ENCODE results near the gene NFATC2.

NFATC2 gene

GRCh38 chr20:51526106-51526470 lies 16.4 kb downstream of the NFATC2 start:
- H3K4me1 ChIP-seq (ENCODE audit: control insufficient read depth, insufficient read depth, low read length), result no peaks in the 10 kb centered on the region
- H3K36me3 ChIP-seq (ENCODE audit: control insufficient read depth in 2 of 2, insufficient read depth in 1 of 2, low read length in 2 of 2), result no peaks in the 10 kb centered on the region
- ChIA-PET CTCF (no interaction called here), POLR2A (no interaction called here)
- no peaks in the 10 kb centered on the region for H3K9me3 ChIP-seq (ENCODE audit: control insufficient read depth, insufficient read depth, low read depth, low read length)
- no peak overlapping the region for H3K27ac ChIP-seq (ENCODE audit: extremely low read depth, low read depth, low read length)
- H3K4me3 ChIP-seq (ENCODE audit: low read depth, low read length), result no peak overlapping the region
- no peak for TF ChIP-seq SP2 (tag by site-specific recombination; IDR thresholded peaks at IDR 0.05)
- no peak for TF ChIP-seq KLF16 (tag by site-specific recombination; IDR thresholded peaks at IDR 0.05)
- TF ChIP-seq ZFP41 (tag by site-specific recombination; IDR thresholded peaks at IDR 0.05; ENCODE audit: borderline replicate concordance), result no peak
- TF ChIP-seq ZNF596 (tag by site-specific recombination; IDR thresholded peaks at IDR 0.05), result no peak
- TF ChIP-seq ZNF837 (tag by site-specific recombination; IDR thresholded peaks at IDR 0.05), result no peak
- TF ChIP-seq SALL2 (tag by site-specific recombination; IDR thresholded peaks at IDR 0.05; ENCODE audit: borderline replicate concordance), result no peak
- TF ChIP-seq, protein P1, sequence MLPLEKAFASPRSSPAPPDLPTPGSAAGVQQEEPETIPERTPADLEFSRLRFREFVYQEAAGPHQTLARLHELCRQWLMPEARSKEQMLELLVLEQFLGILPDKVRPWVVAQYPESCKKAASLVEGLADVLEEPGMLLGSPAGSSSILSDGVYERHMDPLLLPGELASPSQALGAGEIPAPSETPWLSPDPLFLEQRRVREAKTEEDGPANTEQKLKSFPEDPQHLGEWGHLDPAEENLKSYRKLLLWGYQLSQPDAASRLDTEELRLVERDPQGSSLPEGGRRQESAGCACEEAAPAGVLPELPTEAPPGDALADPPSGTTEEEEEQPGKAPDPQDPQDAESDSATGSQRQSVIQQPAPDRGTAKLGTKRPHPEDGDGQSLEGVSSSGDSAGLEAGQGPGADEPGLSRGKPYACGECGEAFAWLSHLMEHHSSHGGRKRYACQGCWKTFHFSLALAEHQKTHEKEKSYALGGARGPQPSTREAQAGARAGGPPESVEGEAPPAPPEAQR (tag by site-specific recombination; IDR thresholded peaks at IDR 0.05), result no peak
- no peak for TF ChIP-seq ZBTB49 (tag by site-specific recombination; IDR thresholded peaks at IDR 0.05; ENCODE audit: low read depth)
- no peak for TF ChIP-seq ZNF521 (tag by site-specific recombination; IDR thresholded peaks at IDR 0.05)
- no peak for TF ChIP-seq FEZF1 (tag by site-specific recombination; IDR thresholded peaks at IDR 0.05)
- TF ChIP-seq KLF10 (tag by site-specific recombination; IDR thresholded peaks at IDR 0.05), result no peak

DNA sequence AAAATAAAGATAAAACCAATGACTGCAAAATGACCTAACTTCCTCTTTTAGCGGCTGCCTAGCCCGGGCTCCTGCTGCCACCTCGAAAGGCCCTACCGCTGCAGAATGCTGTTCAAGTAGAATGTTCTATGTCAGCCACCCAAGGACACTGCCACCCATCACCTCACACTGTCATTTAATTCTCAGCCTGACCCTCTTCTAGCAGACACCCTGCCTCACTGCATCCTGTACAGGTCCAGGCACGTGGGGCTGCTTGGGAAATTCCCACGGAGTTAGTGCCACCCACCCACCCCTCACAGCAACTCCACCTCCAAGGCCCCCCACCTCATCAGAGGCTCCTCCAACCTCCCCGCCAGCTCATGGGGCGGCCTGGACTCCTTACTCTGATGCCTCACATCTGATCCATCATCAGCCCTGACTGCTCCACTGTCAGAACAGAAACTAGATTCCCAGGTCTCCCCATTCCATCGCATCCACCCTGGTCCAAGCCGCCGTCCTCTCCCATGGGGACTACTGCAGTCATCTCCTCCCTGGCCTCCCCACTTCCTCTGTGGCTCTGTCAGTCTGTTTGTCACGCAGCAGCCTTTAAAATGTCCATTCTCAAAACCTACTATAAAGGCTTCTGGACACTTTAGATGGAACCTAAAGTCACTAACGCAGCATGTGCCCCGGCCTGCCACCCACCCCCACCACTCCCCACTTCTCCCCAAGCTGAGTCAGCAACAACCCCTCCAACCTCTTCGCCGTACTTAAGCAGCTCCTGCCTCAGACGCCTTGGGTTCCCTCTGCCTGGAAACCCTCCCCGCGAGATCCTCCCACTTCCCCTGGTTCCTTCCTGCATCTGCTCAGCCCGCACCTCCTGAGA lies 17.0 kb downstream of the NFATC2 start:
- POLR2A ChIA-PET, result no interaction called here
- Histone ChIP-seq H3K4me3 (ENCODE audit: low read depth, low read length) (no peak overlapping the region), H3K4me1 (ENCODE audit: control insufficient read depth, insufficient read depth, low read length) (no peaks in the 10 kb centered on the region), H3K27ac (ENCODE audit: extremely low read depth, low read depth, low read length) (no peak overlapping the region), H3K36me3 (ENCODE audit: control insufficient read depth in 2 of 2, insufficient read depth in 1 of 2, low read length in 2 of 2) (no peaks in the 10 kb centered on the region), H3K9me3 (ENCODE audit: control insufficient read depth, insufficient read depth, low read depth, low read length) (no peaks in the 10 kb centered on the region)
- TF ChIP-seq GLIS2 (tag by site-specific recombination; IDR thresholded peaks at IDR 0.05), result 0 out of 2 replicates have a peak, but pooled peaks have one; percentile 27
- TF ChIP-seq ZNF514 (tag by site-specific recombination; IDR thresholded peaks at IDR 0.05), result no peak
- TF ChIP-seq ZFHX2 (tag by site-specific recombination; conservative IDR thresholded peaks at IDR 0.05), result 0 out of 2 replicates have a peak, but pooled peaks have one; percentile 32
- 0 out of 2 replicates have a peak, but pooled peaks have one; percentile 28 for TF ChIP-seq EGR2 (tag by site-specific recombination; IDR thresholded peaks at IDR 0.05; ENCODE audit: low read depth)
- TF ChIP-seq ZNF140 (tag by site-specific recombination; IDR thresholded peaks at IDR 0.05), result no peak
- CTCF ChIA-PET, result no interaction called here

DNA sequence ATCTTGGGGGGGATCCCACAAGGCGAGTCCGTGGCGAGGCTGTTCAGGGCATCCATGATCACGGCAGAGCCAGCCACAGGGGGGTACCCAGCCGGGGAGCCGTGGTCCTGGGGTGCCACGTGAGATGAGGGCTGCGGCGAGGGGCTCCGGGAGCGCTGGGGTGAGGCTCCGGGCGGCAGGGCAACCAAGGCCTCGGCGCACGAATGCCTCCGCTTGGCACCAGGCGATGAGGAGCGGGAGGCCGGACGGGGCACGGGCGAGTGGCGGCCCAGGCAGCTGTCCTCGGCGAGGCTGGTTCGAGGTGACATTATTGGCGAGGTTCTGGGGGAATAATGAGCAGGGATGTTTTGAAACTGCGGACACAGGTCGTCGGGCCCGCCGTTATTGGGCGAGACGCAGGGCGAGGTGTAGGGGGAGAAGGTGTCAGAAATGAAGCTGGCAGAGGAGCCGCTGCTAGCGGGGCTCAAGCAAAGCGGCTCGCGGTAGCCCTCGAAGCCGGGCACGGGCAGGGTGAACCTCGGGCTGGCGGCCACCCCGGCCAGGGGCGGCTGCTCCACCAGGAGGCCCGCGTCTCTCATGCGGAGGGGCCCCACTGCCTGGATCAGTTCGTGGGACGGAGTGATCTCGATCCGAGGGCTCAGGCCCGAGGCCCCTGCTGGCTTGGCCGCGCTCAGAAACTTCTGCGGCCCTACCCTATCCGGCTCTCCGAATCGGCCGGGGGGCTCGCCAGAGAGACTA lies 19.1 kb downstream of the NFATC2 start:
- Histone ChIP-seq H3K4me3 (ENCODE audit: low read depth, low read length) (no peak overlapping the region), H3K36me3 (ENCODE audit: control insufficient read depth in 2 of 2, insufficient read depth in 1 of 2, low read length in 2 of 2) (no peaks in the 10 kb centered on the region), H3K27ac (ENCODE audit: extremely low read depth, low read depth, low read length) (no peak overlapping the region), H3K4me1 (ENCODE audit: control insufficient read depth, insufficient read depth, low read length) (no peaks in the 10 kb centered on the region), H3K9me3 (ENCODE audit: control insufficient read depth, insufficient read depth, low read depth, low read length) (no peaks in the 10 kb centered on the region)
- CTCF ChIA-PET, result no interaction called here
- POLR2A ChIA-PET, result no interaction called here
- TF ChIP-seq, protein P2, sequence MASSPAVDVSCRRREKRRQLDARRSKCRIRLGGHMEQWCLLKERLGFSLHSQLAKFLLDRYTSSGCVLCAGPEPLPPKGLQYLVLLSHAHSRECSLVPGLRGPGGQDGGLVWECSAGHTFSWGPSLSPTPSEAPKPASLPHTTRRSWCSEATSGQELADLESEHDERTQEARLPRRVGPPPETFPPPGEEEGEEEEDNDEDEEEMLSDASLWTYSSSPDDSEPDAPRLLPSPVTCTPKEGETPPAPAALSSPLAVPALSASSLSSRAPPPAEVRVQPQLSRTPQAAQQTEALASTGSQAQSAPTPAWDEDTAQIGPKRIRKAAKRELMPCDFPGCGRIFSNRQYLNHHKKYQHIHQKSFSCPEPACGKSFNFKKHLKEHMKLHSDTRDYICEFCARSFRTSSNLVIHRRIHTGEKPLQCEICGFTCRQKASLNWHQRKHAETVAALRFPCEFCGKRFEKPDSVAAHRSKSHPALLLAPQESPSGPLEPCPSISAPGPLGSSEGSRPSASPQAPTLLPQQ (tag by site-specific recombination; IDR thresholded peaks at IDR 0.05), result no peak
- TF ChIP-seq BCL11B (tag by site-specific recombination; IDR thresholded peaks at IDR 0.05; ENCODE audit: low read depth) (no peak), ZNF16 (tag by site-specific recombination; IDR thresholded peaks at IDR 0.05; ENCODE audit: low read depth) (no peak), ZNF350 (tag by site-specific recombination; IDR thresholded peaks at IDR 0.05) (no peak), ZBTB17 (tag by site-specific recombination; IDR thresholded peaks at IDR 0.05) (no peak), ZNF747 (tag by site-specific recombination; IDR thresholded peaks at IDR 0.05) (no peak), GLIS2 (tag by site-specific recombination; IDR thresholded peaks at IDR 0.05) (no peak), ZNF776 (tag by site-specific recombination; IDR thresholded peaks at IDR 0.05; ENCODE audit: borderline replicate concordance) (no peak), FEZF1 (tag by site-specific recombination; IDR thresholded peaks at IDR 0.05) (no peak)
- TF ChIP-seq, protein P3, sequence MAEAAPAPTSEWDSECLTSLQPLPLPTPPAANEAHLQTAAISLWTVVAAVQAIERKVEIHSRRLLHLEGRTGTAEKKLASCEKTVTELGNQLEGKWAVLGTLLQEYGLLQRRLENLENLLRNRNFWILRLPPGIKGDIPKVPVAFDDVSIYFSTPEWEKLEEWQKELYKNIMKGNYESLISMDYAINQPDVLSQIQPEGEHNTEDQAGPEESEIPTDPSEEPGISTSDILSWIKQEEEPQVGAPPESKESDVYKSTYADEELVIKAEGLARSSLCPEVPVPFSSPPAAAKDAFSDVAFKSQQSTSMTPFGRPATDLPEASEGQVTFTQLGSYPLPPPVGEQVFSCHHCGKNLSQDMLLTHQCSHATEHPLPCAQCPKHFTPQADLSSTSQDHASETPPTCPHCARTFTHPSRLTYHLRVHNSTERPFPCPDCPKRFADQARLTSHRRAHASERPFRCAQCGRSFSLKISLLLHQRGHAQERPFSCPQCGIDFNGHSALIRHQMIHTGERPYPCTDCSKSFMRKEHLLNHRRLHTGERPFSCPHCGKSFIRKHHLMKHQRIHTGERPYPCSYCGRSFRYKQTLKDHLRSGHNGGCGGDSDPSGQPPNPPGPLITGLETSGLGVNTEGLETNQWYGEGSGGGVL (tag by site-specific recombination; IDR thresholded peaks at IDR 0.05), result no peak

Data from HEK293 (cell line).